CD4-positive, alpha-beta T cell (primary cell): ENCODE measurements around the gene CFLAR. TPM values are rescaled to one million over a fixed set of nuclear protein-coding genes. Genes with fewer than 3 reads are reported as not detected.
A peak's percentile ranks its signal among the peaks of the same experiment; 100 is the strongest.
"Not testable (repeated sequence)": the region's sequence is repeated elsewhere in the genome, so short reads cannot be mapped to it uniquely, and the experiment has no call there.

Experiments used
- ATAC-seq: fragments of 200-7000 bp; cut with Tn5 transposase; one replicate; pipeline ENCODE4 v1.10.0; 2022; ENCODE audit warnings: mild to moderate bottlenecking; ENCODE audit not compliant: poor library complexity
- CTCF ChIA-PET: fragments of 350-600 bp; sonication (Branson Sonifier 250); formaldehyde crosslinking; loops from one replicate; lab custom pipeline; 2021; ENCODE audit warnings: antibody characterized with exemption, inconsistent platforms; lab: Charles Lee
- POLR2A ChIA-PET: fragments of 350-600 bp; sonication (Branson Sonifier 250); formaldehyde crosslinking; loops from one replicate; lab custom pipeline; 2021; ENCODE audit warnings: antibody characterized with exemption, inconsistent platforms; lab: Charles Lee
- DNase-seq, 14 experiments: peaks; one replicate each; pipeline ENCODE4 v3.0.0-alpha.2; 2013 to 2020; ENCODE audit warnings: mixed read lengths in 2 of 14
- H3K27ac ChIP-seq, 2 donors: one replicate each; pipeline versions ENCODE4 v1.5.1 to v1.7.0; 2013; ENCODE audit warnings: low read length in 2 of 2, low read depth in 1 of 2, mild to moderate bottlenecking in 1 of 2
- H3K27me3 ChIP-seq, 2 experiments: 1 replicate in 1 of 2; 2 replicates in 1 of 2; pipeline versions ENCODE4 v1.6.1 to v1.7.0; 2013; ENCODE audit warnings: low read length in 2 of 2, control low read depth in 1 of 2, mild to moderate bottlenecking in 1 of 2, moderate library complexity in 1 of 2; ENCODE audit not compliant: insufficient read depth in 2 of 2, control insufficient read depth in 1 of 2
- H3K36me3 ChIP-seq: one replicate; pipeline ENCODE4 v1.6.1; 2013; ENCODE audit warnings: low read length, control low read depth; ENCODE audit not compliant: insufficient read depth
- H3K4me1 ChIP-seq: one replicate; pipeline ENCODE4 v1.6.1; 2013; ENCODE audit warnings: low read length, control low read depth; ENCODE audit not compliant: insufficient read depth
- H3K4me3 ChIP-seq: one replicate; pipeline ENCODE4 v1.5.1; 2013; ENCODE audit warnings: mild to moderate bottlenecking, low read length, moderate library complexity
- H3K9me3 ChIP-seq, 2 experiments: 1 replicate in 1 of 2; 2 replicates in 1 of 2; pipeline versions ENCODE4 v1.6.1 to v1.7.0; 2013; ENCODE audit warnings: low read length in 2 of 2, mild to moderate bottlenecking in 2 of 2, control low read depth in 1 of 2, moderate library complexity in 1 of 2; ENCODE audit not compliant: control insufficient read depth in 1 of 2, insufficient read depth in 1 of 2
- H3K27ac Mint-ChIP-seq: one replicate; pipeline ENCODE4 v1.8.0; 2020; ENCODE audit warnings: mixed read lengths
- H3K27me3 Mint-ChIP-seq: one replicate; pipeline ENCODE4 v1.8.0; 2021; ENCODE audit warnings: mixed read lengths
- H3K36me3 Mint-ChIP-seq: one replicate; pipeline ENCODE4 v1.8.0; 2021; ENCODE audit warnings: low read depth, mixed read lengths
- H3K4me1 Mint-ChIP-seq: one replicate; pipeline ENCODE4 v1.8.0; 2021; ENCODE audit warnings: low read depth, mixed read lengths
- H3K4me3 Mint-ChIP-seq: one replicate; pipeline ENCODE4 v1.8.0; 2020; ENCODE audit warnings: mild to moderate bottlenecking, mixed read lengths
- H3K9me3 Mint-ChIP-seq: one replicate; pipeline ENCODE4 v1.8.0; 2020; ENCODE audit warnings: mixed read lengths
- intact Hi-C, 2 experiments: fragments of 100-400 bp; cut with DNase I in 1 of 2; cut with micrococcal nuclease in 1 of 2; formaldehyde crosslinking; loops; one replicate each; pipeline versions ENCODE4 v1.15.1 to v1.9.0; 2023 to 2025; cut with DNase I, micrococcal nuclease
- total RNA-seq, 174 experiments: library from RNA in 2 of 174; stranded (reverse) in 2 of 174; gene quantifications; one replicate each; pipeline ENCODE4 v1.2.3 and lab custom pipeline; 2021 to 2026
- TF ChIP-seq, protein P1 (sequence below): fragments of 200-600 bp; IDR thresholded peaks from one replicate; pipeline ENCODE4 v1.8.0; 2022; ENCODE audit warnings: antibody characterized with exemption, mild to moderate bottlenecking

Gene CFLAR
- total RNA-seq, 2 experiments from 2014 or later: 178 to 181 TPM

DNA sequence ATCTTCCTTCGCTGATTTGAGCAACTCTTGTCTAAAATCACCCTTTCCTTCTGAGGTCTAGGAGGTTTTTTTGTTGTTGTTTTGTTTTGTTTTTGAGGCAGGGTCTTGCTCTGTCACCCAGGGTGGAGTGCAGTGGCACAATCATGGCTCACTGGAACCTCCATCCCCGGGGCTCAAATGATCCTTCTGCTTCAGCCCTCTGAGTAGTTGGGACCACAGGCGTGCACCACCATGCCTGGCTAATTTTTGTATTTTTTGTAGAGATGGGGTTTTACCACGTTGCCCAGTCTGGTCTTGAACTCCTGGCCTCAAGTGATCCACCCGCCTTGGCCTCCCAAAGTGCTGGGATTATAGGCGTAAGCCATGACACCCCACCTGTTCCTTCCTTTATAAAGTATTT, 68.3 kb downstream of the CFLAR start:
- Histone ChIP-seq H3K4me3 (peak overlapping the region; percentile 77), H3K27ac (peak overlapping the region; percentile 27 to 50)
- POLR2A ChIA-PET: interaction anchor here (1.1 to 3.3 kb wide), 5 partner anchors 8 to 66 kb away, joined by 3 to 120 read pairs (median 17); no protein-coding TSS in a partner anchor

DNA sequence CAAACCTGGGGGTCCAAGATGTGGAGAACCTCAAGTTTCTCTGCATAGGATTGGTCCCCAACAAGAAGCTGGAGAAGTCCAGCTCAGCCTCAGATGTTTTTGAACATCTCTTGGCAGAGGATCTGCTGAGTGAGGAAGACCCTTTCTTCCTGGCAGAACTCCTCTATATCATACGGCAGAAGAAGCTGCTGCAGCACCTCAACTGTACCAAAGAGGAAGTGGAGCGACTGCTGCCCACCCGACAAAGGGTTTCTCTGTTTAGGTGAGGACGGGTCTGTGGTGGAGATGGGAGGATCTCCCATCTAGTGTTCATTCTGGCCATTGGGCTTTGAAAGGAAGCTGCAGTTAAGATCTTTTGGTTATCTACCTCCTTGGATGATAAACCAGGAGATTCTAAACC, 69.9 kb downstream of the CFLAR start:
- Histone ChIP-seq H3K4me3 (peak overlapping the region; percentile 77), H3K36me3 (peaks cover 35% of the 10 kb centered on the region), H3K27ac (peak overlapping the region; percentile 41), H3K9me3 (no peaks in the 10 kb centered on the region), H3K4me1 (peaks cover 57% of the 10 kb centered on the region), H3K27me3 (no peaks in the 10 kb centered on the region)
- no peaks in the 10 kb centered on the region for H3K27me3 Mint-ChIP-seq
- no peaks in the 10 kb centered on the region for H3K9me3 Mint-ChIP-seq
- peak overlapping the region; percentile 90 for H3K4me3 Mint-ChIP-seq
- ChIA-PET POLR2A (interaction anchor here (0.6 to 2.4 kb wide), 3 partner anchors 8 to 46 kb away, joined by 3 to 8 read pairs (median 3); no protein-coding TSS in a partner anchor), CTCF (interaction anchor here (2.2 kb wide), 1 partner anchor 46 kb away, joined by 15 read pairs; no protein-coding TSS in a partner anchor)
- peaks cover 69% of the 10 kb centered on the region for H3K4me1 Mint-ChIP-seq
- H3K27ac Mint-ChIP-seq: peak overlapping the region; percentile 91
- TF ChIP-seq, protein P1, sequence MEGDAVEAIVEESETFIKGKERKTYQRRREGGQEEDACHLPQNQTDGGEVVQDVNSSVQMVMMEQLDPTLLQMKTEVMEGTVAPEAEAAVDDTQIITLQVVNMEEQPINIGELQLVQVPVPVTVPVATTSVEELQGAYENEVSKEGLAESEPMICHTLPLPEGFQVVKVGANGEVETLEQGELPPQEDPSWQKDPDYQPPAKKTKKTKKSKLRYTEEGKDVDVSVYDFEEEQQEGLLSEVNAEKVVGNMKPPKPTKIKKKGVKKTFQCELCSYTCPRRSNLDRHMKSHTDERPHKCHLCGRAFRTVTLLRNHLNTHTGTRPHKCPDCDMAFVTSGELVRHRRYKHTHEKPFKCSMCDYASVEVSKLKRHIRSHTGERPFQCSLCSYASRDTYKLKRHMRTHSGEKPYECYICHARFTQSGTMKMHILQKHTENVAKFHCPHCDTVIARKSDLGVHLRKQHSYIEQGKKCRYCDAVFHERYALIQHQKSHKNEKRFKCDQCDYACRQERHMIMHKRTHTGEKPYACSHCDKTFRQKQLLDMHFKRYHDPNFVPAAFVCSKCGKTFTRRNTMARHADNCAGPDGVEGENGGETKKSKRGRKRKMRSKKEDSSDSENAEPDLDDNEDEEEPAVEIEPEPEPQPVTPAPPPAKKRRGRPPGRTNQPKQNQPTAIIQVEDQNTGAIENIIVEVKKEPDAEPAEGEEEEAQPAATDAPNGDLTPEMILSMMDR: no peak
- intact Hi-C loops: loop anchor here in 1 of 2 experiments (1.0 to 2.0 kb wide), 2 partner anchors 17 to 178 kb away; no protein-coding TSS in a partner anchor
- ATAC-seq: no peak
- peak in 1 of 14 experiments; percentile 13 for DNase-seq
- peaks cover 63% of the 10 kb centered on the region for H3K36me3 Mint-ChIP-seq

More for the DNA sequence above, 68.3 kb downstream of the CFLAR start:
- not testable (repeated sequence) for ATAC-seq, H3K27me3 Mint-ChIP-seq, H3K27me3 ChIP-seq, DNase-seq, H3K9me3 ChIP-seq, H3K9me3 Mint-ChIP-seq
- intact Hi-C loops: loop anchor here (5.0 kb wide), 3 partner anchors 88 to 993 kb away; no protein-coding TSS in a partner anchor
- CTCF ChIA-PET: interaction anchor here (1.1 to 2.7 kb wide), 4 partner anchors 9 to 67 kb away, joined by 3 to 105 read pairs (median 28); no protein-coding TSS in a partner anchor
- Histone ChIP-seq H3K4me1 (peaks cover 51% of the 10 kb centered on the region), H3K36me3 (peaks cover 26% of the 10 kb centered on the region)
- Mint-ChIP-seq H3K27ac (peak overlapping the region; percentile 91), H3K4me1 (peaks cover 55% of the 10 kb centered on the region), H3K4me3 (peak overlapping the region; percentile 90), H3K36me3 (peaks cover 49% of the 10 kb centered on the region)

DNA sequence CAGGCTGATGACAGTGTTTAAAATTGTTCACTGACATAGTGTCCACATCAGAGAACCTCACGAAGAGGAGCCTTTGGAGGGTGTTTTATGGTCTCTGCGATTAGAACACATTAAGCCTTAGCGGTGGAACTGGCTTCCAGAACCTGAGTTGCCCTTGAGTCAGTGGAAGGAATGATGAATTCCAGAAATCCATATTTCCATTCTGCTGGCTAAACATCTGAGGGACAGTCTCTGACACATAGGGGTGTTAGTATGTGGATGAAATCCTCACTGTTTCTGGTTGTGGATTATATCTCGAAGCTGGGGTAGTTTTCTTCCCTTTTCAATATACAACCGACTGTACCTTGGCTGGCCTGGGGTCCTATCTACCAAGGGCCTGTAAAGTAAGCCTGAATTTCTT, 71.0 kb downstream of the CFLAR start:
- no peaks in the 10 kb centered on the region for H3K27me3 Mint-ChIP-seq
- H3K4me1 ChIP-seq: peaks cover 67% of the 10 kb centered on the region
- no peaks in the 10 kb centered on the region for H3K9me3 ChIP-seq
- H3K36me3 ChIP-seq: peaks cover 35% of the 10 kb centered on the region
- ChIA-PET POLR2A (interaction anchor here (2.4 kb wide), 1 partner anchor 45 kb away, joined by 8 read pairs; no protein-coding TSS in a partner anchor), CTCF (interaction anchor here (2.2 kb wide), 1 partner anchor 45 kb away, joined by 15 read pairs; no protein-coding TSS in a partner anchor)
- ATAC-seq: no peak
- peak overlapping the region; percentile 90 for H3K4me3 Mint-ChIP-seq
- H3K27ac ChIP-seq: peak overlapping the region in 1 of 2 donors; percentile 41
- TF ChIP-seq, protein P1: no peak
- peaks cover 73% of the 10 kb centered on the region for H3K36me3 Mint-ChIP-seq
- H3K4me3 ChIP-seq: no peak overlapping the region
- H3K9me3 Mint-ChIP-seq: no peaks in the 10 kb centered on the region
- intact Hi-C loops: loop anchor here in 1 of 2 experiments (2.0 kb wide), 1 partner anchor 16 kb away; no protein-coding TSS in a partner anchor
- peak overlapping the region; percentile 91 for H3K27ac Mint-ChIP-seq
- no peak for DNase-seq
- H3K4me1 Mint-ChIP-seq: peaks cover 80% of the 10 kb centered on the region
- H3K27me3 ChIP-seq: no peaks in the 10 kb centered on the region
